H9 (cell line): Measurements from ENCODE around the gene TMEM174. TPM values are rescaled to one million over a fixed set of nuclear protein-coding genes. Genes with fewer than 3 reads are reported as not detected.

Experiments used
- DNase-seq: peaks from one replicate; pipeline ENCODE4 v3.0.0-alpha.2; 2017
- H2AFZ ChIP-seq: one replicate; pipeline ENCODE4 v1.6.1; 2013; ENCODE audit warnings: mild to moderate bottlenecking, low read length, control low read depth, moderate library complexity
- H2AK5ac ChIP-seq: 2 replicates; pipeline ENCODE4 v1.6.1; 2013; ENCODE audit warnings: low read length, control low read depth, mixed read lengths; ENCODE audit not compliant: insufficient read length
- H2BK120ac ChIP-seq: one replicate; pipeline ENCODE4 v1.6.1; 2013; ENCODE audit warnings: low read depth, mild to moderate bottlenecking, low read length, control low read depth, inconsistent platforms; ENCODE audit not compliant: poor library complexity, severe bottlenecking
- H2BK12ac ChIP-seq: 2 replicates; pipeline ENCODE4 v1.6.1; 2013; ENCODE audit warnings: low read length, control low read depth, mixed read lengths, low read depth; ENCODE audit not compliant: insufficient read length
- H2BK15ac ChIP-seq: 2 replicates; pipeline ENCODE4 v1.6.1; 2013; ENCODE audit warnings: low read depth, low read length, control low read depth
- H2BK20ac ChIP-seq: one replicate; pipeline ENCODE4 v1.6.1; 2013; ENCODE audit warnings: low read depth, mild to moderate bottlenecking, low read length, control low read depth, inconsistent platforms; ENCODE audit not compliant: poor library complexity, severe bottlenecking
- H2BK5ac ChIP-seq: 2 replicates; pipeline ENCODE4 v1.6.1; 2013; ENCODE audit warnings: low read length, control low read depth, mixed read lengths; ENCODE audit not compliant: insufficient read length
- H3K14ac ChIP-seq: 2 replicates; pipeline ENCODE4 v1.6.1; 2013; ENCODE audit warnings: low read length, control low read depth; ENCODE audit not compliant: insufficient read depth
- H3K18ac ChIP-seq: 2 replicates; pipeline ENCODE4 v1.6.1; 2013; ENCODE audit warnings: low read depth, mild to moderate bottlenecking, mixed read lengths, low read length, control low read depth; ENCODE audit not compliant: insufficient read length
- H3K23ac ChIP-seq: 2 replicates; pipeline ENCODE4 v1.6.1; 2013; ENCODE audit warnings: low read length, control low read depth, mixed read lengths, low read depth; ENCODE audit not compliant: insufficient read length
- H3K23me2 ChIP-seq: 2 replicates; pipeline ENCODE4 v1.6.1; 2013; ENCODE audit warnings: low read depth, mild to moderate bottlenecking, mixed read lengths, low read length, control low read depth; ENCODE audit not compliant: insufficient read length, poor library complexity, severe bottlenecking
- H3K27ac ChIP-seq: 2 replicates; pipeline ENCODE4 v1.5.1; 2013; ENCODE audit warnings: low read length, control low read depth, mixed read lengths, low read depth; ENCODE audit not compliant: insufficient read length
- H3K27me3 ChIP-seq: 2 replicates; pipeline ENCODE4 v1.6.1; 2013; ENCODE audit warnings: low read length, control low read depth, inconsistent platforms; ENCODE audit not compliant: insufficient read depth
- H3K4ac ChIP-seq: 2 replicates; pipeline ENCODE4 v1.6.1; 2013; ENCODE audit warnings: low read depth, mild to moderate bottlenecking, control low read depth, inconsistent platforms, low read length, moderate library complexity
- H3K4me1 ChIP-seq: 2 replicates; pipeline ENCODE4 v1.6.1; 2013; ENCODE audit warnings: low read length, control low read depth, inconsistent platforms; ENCODE audit not compliant: insufficient read depth
- H3K4me2 ChIP-seq: 2 replicates; pipeline ENCODE4 v1.6.1; 2013; ENCODE audit warnings: low read length, control low read depth, mixed read lengths; ENCODE audit not compliant: insufficient read length, insufficient read depth
- H3K56ac ChIP-seq: 2 replicates; pipeline ENCODE4 v1.6.1; 2013; ENCODE audit warnings: low read depth, mild to moderate bottlenecking, mixed read lengths, low read length, control low read depth; ENCODE audit not compliant: insufficient read length
- H3K79me1 ChIP-seq: 2 replicates; pipeline ENCODE4 v1.6.1; 2013; ENCODE audit warnings: low read depth, mild to moderate bottlenecking, moderate library complexity, low read length, control low read depth, inconsistent platforms; ENCODE audit not compliant: insufficient read depth, poor library complexity, severe bottlenecking
- H3K79me2 ChIP-seq: 2 replicates; pipeline ENCODE4 v1.6.1; 2013; ENCODE audit warnings: low read length, control low read depth, inconsistent platforms; ENCODE audit not compliant: insufficient read depth
- H3K9ac ChIP-seq: 2 replicates; pipeline ENCODE4 v1.6.1; 2013; ENCODE audit warnings: low read length, control low read depth, mixed read lengths; ENCODE audit not compliant: insufficient read length; ENCODE audit errors: extremely low read depth
- H3K9me3 ChIP-seq: one replicate; pipeline ENCODE4 v1.6.1; 2013; ENCODE audit warnings: low read depth, low read length, inconsistent platforms; ENCODE audit not compliant: control insufficient read depth
- H3T11ph ChIP-seq: one replicate; pipeline ENCODE4 v1.6.1; 2013; ENCODE audit warnings: mild to moderate bottlenecking, low read length, control low read depth, inconsistent platforms
- H4K20me1 ChIP-seq: one replicate; pipeline ENCODE4 v1.6.1; 2013; ENCODE audit not compliant: control insufficient read depth, insufficient read length, insufficient read depth
- H4K5ac ChIP-seq: 2 replicates; pipeline ENCODE4 v1.6.1; 2013; ENCODE audit warnings: low read depth, mild to moderate bottlenecking, mixed read lengths, low read length, control low read depth; ENCODE audit not compliant: insufficient read length
- H4K8ac ChIP-seq: replicated peaks from 2 replicates; pipeline ENCODE4 v1.6.1; 2013; ENCODE audit warnings: low read length, control low read depth, mixed read lengths, low read depth; ENCODE audit not compliant: insufficient read length
- H4K91ac ChIP-seq: 2 replicates; pipeline ENCODE4 v1.6.1; 2013; ENCODE audit warnings: low read depth, mild to moderate bottlenecking, moderate library complexity, mixed read lengths, low read length, control low read depth; ENCODE audit not compliant: insufficient read length
- H3K27ac Mint-ChIP-seq, 3 experiments: 2 replicates in 2 of 3; 3 replicates in 1 of 3; pipeline ENCODE4 v1.8.0; 2020 to 2021; ENCODE audit warnings: mixed read lengths in 3 of 3, mild to moderate bottlenecking in 1 of 3, moderate library complexity in 1 of 3
- H3K27me3 Mint-ChIP-seq: 2 replicates; pipeline ENCODE4 v1.8.0; 2021; ENCODE audit warnings: low read depth, mild to moderate bottlenecking, moderate library complexity, mixed read lengths
- H3K36me3 Mint-ChIP-seq, 3 experiments: 2 replicates in 2 of 3; 3 replicates in 1 of 3; pipeline ENCODE4 v1.8.0; 2020 to 2021; ENCODE audit warnings: low read depth in 3 of 3, mixed read lengths in 3 of 3; ENCODE audit not compliant: insufficient read depth in 1 of 3
- H3K4me1 Mint-ChIP-seq, 2 experiments: 2 replicates each; pipeline ENCODE4 v1.8.0; 2020; ENCODE audit warnings: mixed read lengths in 2 of 2
- H3K4me3 Mint-ChIP-seq, 2 experiments: 2 replicates in 1 of 2; 3 replicates in 1 of 2; pipeline ENCODE4 v1.8.0; 2020 to 2021; ENCODE audit warnings: mild to moderate bottlenecking in 2 of 2, mixed read lengths in 2 of 2, moderate library complexity in 1 of 2
- H3K9me3 Mint-ChIP-seq, 2 experiments: 2 replicates in 1 of 2; 3 replicates in 1 of 2; pipeline ENCODE4 v1.8.0; 2020; ENCODE audit warnings: mild to moderate bottlenecking in 2 of 2, mixed read lengths in 2 of 2, moderate library complexity in 1 of 2
- CTCF ChIP-seq: fragments of 200-600 bp; sonication (generic); conservative IDR thresholded peaks from 3 replicates; pipeline ENCODE4 v1.8.0; 2021; ENCODE audit warnings: antibody characterized with exemption, mild to moderate bottlenecking
- WGBS: extraction: QIAGEN DNeasy Blood & Tissue Kit; methylation state at CpG from one replicate; pipeline ENCODE4 v1.1.7; 2013; ENCODE audit warnings: missing lambda C conversion rate, low lambda C conversion rate, mixed read lengths; ENCODE audit not compliant: insufficient read length; ENCODE audit errors: extremely low coverage; 5-methylcytosine and 5-hydroxymethylcytosine counted together
- total RNA-seq: library from RNA; stranded (reverse); gene quantifications from 2 replicates; pipeline ENCODE4 v1.2.1, GENCODE V29; 2021

The TMEM174 gene
- total RNA-seq, 1 experiment from 2014 or later: not detected

- no peak overlapping the region for H3K27ac ChIP-seq
- H3K4ac ChIP-seq: no peak overlapping the region
- H3K79me2 ChIP-seq: no peaks in the 10 kb centered on the region
- H2BK120ac ChIP-seq: no peak overlapping the region
- no peaks in the 10 kb centered on the region for H3K9me3 ChIP-seq
- H3K56ac ChIP-seq: no peak overlapping the region
- H3K23ac ChIP-seq: no peak overlapping the region
- no peak overlapping the region for H3T11ph ChIP-seq
- no peak overlapping the region for H4K91ac ChIP-seq
- no peaks in the 10 kb centered on the region for H3K23me2 ChIP-seq
- Mint-ChIP-seq H3K4me3 (no peak overlapping the region), H3K36me3 (no peaks in the 10 kb centered on the region), H3K27me3 (peaks cover 4% of the 10 kb centered on the region; the same call in 1 of the 2 replicates), H3K27ac (no peak overlapping the region; a peak in 2 of 7 replicates), H3K9me3 (no peaks in the 10 kb centered on the region), H3K4me1 (peaks cover 8 to 11% of the 10 kb centered on the region in 2 experiments; a peak in 3 of 4 replicates)
- H2AK5ac ChIP-seq: no peak overlapping the region
- H3K27me3 ChIP-seq: no peaks in the 10 kb centered on the region
- H3K18ac ChIP-seq: no peak overlapping the region
- H4K20me1 ChIP-seq: no peaks in the 10 kb centered on the region
- no peak overlapping the region for H2BK12ac ChIP-seq
- no peak overlapping the region for H3K4me2 ChIP-seq
- DNase-seq: no peak
- H2BK15ac ChIP-seq: no peak overlapping the region
- H3K4me1 ChIP-seq: no peaks in the 10 kb centered on the region
- no peak overlapping the region for H3K9ac ChIP-seq
- WGBS: no CpG with 5 or more reads among the region's 5 CpGs
- H2AFZ ChIP-seq: no peak overlapping the region
- no peak overlapping the region for H4K5ac ChIP-seq
- no peak for TF ChIP-seq CTCF
- H4K8ac ChIP-seq: no peak overlapping the region
- H3K79me1 ChIP-seq: no peaks in the 10 kb centered on the region
- H2BK5ac ChIP-seq: no peak overlapping the region
- no peak overlapping the region for H3K14ac ChIP-seq
- no peak overlapping the region for H2BK20ac ChIP-seq
These were observed 18.6 kb upstream of the TMEM174 start for GRCh38 chr5:73154208-73155006.
